Testis (tissue), 3 donors: ENCODE data around the gene SGTB. TPM values are rescaled to one million over a fixed set of nuclear protein-coding genes. Genes with fewer than 3 reads are reported as not detected.

ENCODE experiments used
- DNase-seq: peaks from one replicate; pipeline ENCODE4 v3.0.0-alpha.2; 2019
- H3K27ac ChIP-seq, 2 donors: fragments of 200-600 bp; sonication (generic); one replicate each; pipeline ENCODE4 v1.5.1; 2019
- H3K27me3 ChIP-seq: fragments of 200-600 bp; sonication (generic); one replicate; pipeline ENCODE4 v1.5.1; 2019
- H3K36me3 ChIP-seq: fragments of 200-600 bp; sonication (generic); one replicate; pipeline ENCODE4 v1.5.1; 2017; ENCODE audit warnings: low read depth; ENCODE audit errors: missing control alignments
- H3K4me1 ChIP-seq: fragments of 200-600 bp; sonication (generic); one replicate; pipeline ENCODE4 v1.5.1; 2019
- H3K4me3 ChIP-seq, 2 donors: fragments of 200-600 bp; sonication (generic); one replicate each; pipeline ENCODE4 v1.5.1; 2017 to 2019
- H3K9me3 ChIP-seq: fragments of 200-600 bp; sonication (generic); one replicate; pipeline ENCODE4 v1.5.1; 2017
- POLR2A ChIP-seq: fragments of 450-650 bp; IDR thresholded peaks from one replicate; pipeline ENCODE4 v1.6.1; 2017; ENCODE audit warnings: antibody characterized with exemption, mild to moderate bottlenecking, moderate library complexity
- WGBS, 2 donors: methylation state at CpG; one replicate each; pipeline ENCODE4 v1.1.5; 2018; 5-methylcytosine and 5-hydroxymethylcytosine counted together
- intact Hi-C: fragments of 100-400 bp; cut with DNase I; formaldehyde crosslinking; loops from one replicate; pipeline ENCODE4 v1.15.1; 2023; ENCODE audit warnings: low total_unique reads
- polyA plus RNA-seq: library from polyadenylated mRNA; stranded (reverse); fragments of 350-450 nt; fragmentation: Illumina TruSeq; extraction: RNeasy Lipid Tissue Mini Kit (QIAGEN cat#74804); gene quantifications from one replicate; pipeline ENCODE4 v1.2.3, GENCODE V29; 2014; ENCODE audit warnings: low read depth, low replicate concordance; ENCODE audit not compliant: insufficient read depth
- total RNA-seq, 2 donors: library from RNA; depleted of rRNA; stranded (reverse); fragments of >200 nt; gene quantifications; one replicate each; pipeline ENCODE4 v1.2.3, GENCODE V29; 2016
- TF ChIP-seq, protein P1 (sequence below), 3 experiments: fragments of 450-650 bp in 2 of 3; fragments of 200-600 bp in 1 of 3; sonication (generic) in 1 of 3; IDR thresholded peaks; one replicate each; pipeline ENCODE4 v1.5.1; 2016 to 2019; ENCODE audit warnings: antibody characterized with exemption in 3 of 3, mild to moderate bottlenecking in 2 of 3, moderate library complexity in 1 of 3

SGTB gene
- total and polyA plus RNA-seq, 3 donors from 2014 or later: 2.3 to 4.5 (median 3.8) TPM

GRCh38 chr5:65663804-65664521 is 57.9 kb downstream of the SGTB start:
- intact Hi-C loops: no loop called here
- WGBS, 2 donors: 79 to 89% methylated on average over 1 of the region's 1 CpG

DNA sequence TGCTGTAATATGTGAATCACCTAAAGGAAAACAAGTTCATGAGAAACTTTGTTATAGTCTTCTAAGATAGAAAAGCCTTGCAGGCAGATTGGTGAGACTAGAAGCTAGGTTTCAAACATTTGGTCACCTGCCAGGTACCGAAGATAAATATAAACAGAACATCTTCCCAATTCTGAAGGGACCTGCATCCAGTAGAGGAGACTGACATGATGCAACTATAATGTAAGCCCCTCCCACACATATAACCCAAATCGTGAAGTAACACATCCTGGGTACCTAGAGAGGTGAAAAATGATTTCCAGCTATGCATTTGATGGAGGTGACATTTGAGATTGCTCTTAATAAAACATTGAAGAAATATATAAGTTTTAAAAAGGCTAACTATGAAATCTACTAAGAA is 67.2 kb downstream of the SGTB start:
- no peak for TF ChIP-seq POLR2A
- TF ChIP-seq, protein P1, sequence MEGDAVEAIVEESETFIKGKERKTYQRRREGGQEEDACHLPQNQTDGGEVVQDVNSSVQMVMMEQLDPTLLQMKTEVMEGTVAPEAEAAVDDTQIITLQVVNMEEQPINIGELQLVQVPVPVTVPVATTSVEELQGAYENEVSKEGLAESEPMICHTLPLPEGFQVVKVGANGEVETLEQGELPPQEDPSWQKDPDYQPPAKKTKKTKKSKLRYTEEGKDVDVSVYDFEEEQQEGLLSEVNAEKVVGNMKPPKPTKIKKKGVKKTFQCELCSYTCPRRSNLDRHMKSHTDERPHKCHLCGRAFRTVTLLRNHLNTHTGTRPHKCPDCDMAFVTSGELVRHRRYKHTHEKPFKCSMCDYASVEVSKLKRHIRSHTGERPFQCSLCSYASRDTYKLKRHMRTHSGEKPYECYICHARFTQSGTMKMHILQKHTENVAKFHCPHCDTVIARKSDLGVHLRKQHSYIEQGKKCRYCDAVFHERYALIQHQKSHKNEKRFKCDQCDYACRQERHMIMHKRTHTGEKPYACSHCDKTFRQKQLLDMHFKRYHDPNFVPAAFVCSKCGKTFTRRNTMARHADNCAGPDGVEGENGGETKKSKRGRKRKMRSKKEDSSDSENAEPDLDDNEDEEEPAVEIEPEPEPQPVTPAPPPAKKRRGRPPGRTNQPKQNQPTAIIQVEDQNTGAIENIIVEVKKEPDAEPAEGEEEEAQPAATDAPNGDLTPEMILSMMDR (IDR thresholded peaks at IDR 0.05): no peak
- no peaks in the 10 kb centered on the region for H3K27me3 ChIP-seq
- DNase-seq: no peak
- no peaks in the 10 kb centered on the region for H3K9me3 ChIP-seq
- no peaks in the 10 kb centered on the region for H3K36me3 ChIP-seq
- no peak overlapping the region for H3K4me3 ChIP-seq
- H3K4me1 ChIP-seq: no peaks in the 10 kb centered on the region
- intact Hi-C loops: no loop called here
- 76 to 84% methylated on average over 2 of the region's 2 CpGs for WGBS, 2 donors
- H3K27ac ChIP-seq: no peak overlapping the region

More at GRCh38 chr5:65663804-65664521, 57.9 kb downstream of the SGTB start:
- no peak for DNase-seq
- Histone ChIP-seq H3K36me3 (no peaks in the 10 kb centered on the region), H3K4me1 (no peaks in the 10 kb centered on the region), H3K27me3 (no peaks in the 10 kb centered on the region), H3K27ac (no peak overlapping the region), H3K4me3 (no peak overlapping the region), H3K9me3 (no peaks in the 10 kb centered on the region)
- TF ChIP-seq POLR2A: no peak
- TF ChIP-seq, protein P1 (IDR thresholded peaks at IDR 0.05): peak in 1 of 3 experiments; percentile 39

- DNase-seq: no peak
- H3K4me3 ChIP-seq: no peak overlapping the region
- H3K36me3 ChIP-seq: no peaks in the 10 kb centered on the region
- no peaks in the 10 kb centered on the region for H3K4me1 ChIP-seq
- H3K27ac ChIP-seq: no peak overlapping the region
- H3K9me3 ChIP-seq: no peaks in the 10 kb centered on the region
- H3K27me3 ChIP-seq: no peaks in the 10 kb centered on the region
- WGBS, 2 donors: 58 to 64% methylated on average over 5 of the region's 5 CpGs
- intact Hi-C loops: no loop called here
- TF ChIP-seq POLR2A: no peak
- TF ChIP-seq, protein P1 (IDR thresholded peaks at IDR 0.05): no peak
Measured at GRCh38 chr5:65651144-65651543, 70.8 kb downstream of the SGTB start.

- Histone ChIP-seq H3K27ac (no peak overlapping the region), H3K36me3 (no peaks in the 10 kb centered on the region), H3K4me3 (no peak overlapping the region), H3K9me3 (no peaks in the 10 kb centered on the region), H3K4me1 (no peaks in the 10 kb centered on the region), H3K27me3 (no peaks in the 10 kb centered on the region)
- intact Hi-C loops: no loop called here
- DNase-seq: no peak
- TF ChIP-seq POLR2A: no peak
- TF ChIP-seq, protein P1 (IDR thresholded peaks at IDR 0.05): no peak
Measured at GRCh38 chr5:65647941-65648340, 74.0 kb downstream of the SGTB start.

GRCh38 chr5:65646938-65647337 is 75.0 kb downstream of the SGTB start:
- intact Hi-C loops: no loop called here
- Histone ChIP-seq H3K9me3 (no peaks in the 10 kb centered on the region), H3K27me3 (no peaks in the 10 kb centered on the region), H3K4me3 (no peak overlapping the region), H3K27ac (no peak overlapping the region), H3K4me1 (no peaks in the 10 kb centered on the region), H3K36me3 (no peaks in the 10 kb centered on the region)
- WGBS, 2 donors: 76 to 85% methylated on average over 2 of the region's 2 CpGs
- DNase-seq: no peak
- TF ChIP-seq, protein P1 (IDR thresholded peaks at IDR 0.05): no peak
- no peak for TF ChIP-seq POLR2A
